Suprapubic skin (tissue), 4 donors: Measurements from ENCODE around the gene CCDC148.

Experiments used
- CTCF ChIP-seq, 2 donors: fragments of 200-600 bp in 1 of 2; fragments of 450-650 bp in 1 of 2; sonication (generic) in 1 of 2; IDR thresholded peaks; one replicate each; pipeline ENCODE4 v1.5.1; 2016 to 2019; ENCODE audit warnings: antibody characterized with exemption in 2 of 2, mild to moderate bottlenecking in 1 of 2, moderate library complexity in 1 of 2
- EP300 ChIP-seq: sonication (generic); formaldehyde crosslinking; IDR thresholded peaks from one replicate; pipeline ENCODE4 v1.6.1; 2017; ENCODE audit warnings: antibody characterized with exemption
- POLR2AphosphoS5 ChIP-seq, 3 donors: sonication (generic); formaldehyde crosslinking; IDR thresholded peaks; one replicate each; pipeline ENCODE4 v1.6.1; 2017; ENCODE audit warnings: antibody characterized with exemption in 3 of 3

- TF ChIP-seq POLR2AphosphoS5 (IDR thresholded peaks at IDR 0.05) (no peak), CTCF (IDR thresholded peaks at IDR 0.05) (no peak), EP300 (no peak)
Observed at GRCh38 chr2:158194229-158194628, 262.3 kb downstream of the CCDC148 start.
